ENCODE measurements around the gene MMP14. TPM values are rescaled to one million over a fixed set of nuclear protein-coding genes. Genes with fewer than 3 reads are reported as not detected.

The MMP14 gene
- total RNA-seq, 1 donor from 2014 or later, result 306 TPM

DNA sequence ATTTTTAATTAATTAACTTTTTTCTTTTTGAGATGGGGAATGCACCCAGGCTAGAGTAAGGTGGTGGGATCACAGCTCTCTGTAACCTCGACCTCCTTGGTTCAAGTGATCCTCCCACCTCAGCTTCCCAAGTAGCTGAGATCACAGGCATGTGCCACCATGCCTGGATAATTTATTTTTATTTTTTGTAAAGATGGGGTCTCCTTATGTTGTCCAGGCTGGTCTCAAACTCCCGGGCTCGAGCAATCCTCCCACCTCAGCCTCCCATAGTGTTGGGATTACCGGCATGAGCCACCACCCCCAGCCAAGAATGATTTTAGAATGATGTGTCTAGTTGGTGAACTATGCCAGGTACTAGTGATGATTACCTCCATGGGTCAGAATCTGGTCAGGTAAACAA, 28.6 kb downstream of the MMP14 start:
- no peaks in the 10 kb centered on the region for H3K27me3 Mint-ChIP-seq (ENCODE audit: low read depth)
- no peaks in the 10 kb centered on the region for H3K36me3 Mint-ChIP-seq
- TF ChIP-seq, protein P1, sequence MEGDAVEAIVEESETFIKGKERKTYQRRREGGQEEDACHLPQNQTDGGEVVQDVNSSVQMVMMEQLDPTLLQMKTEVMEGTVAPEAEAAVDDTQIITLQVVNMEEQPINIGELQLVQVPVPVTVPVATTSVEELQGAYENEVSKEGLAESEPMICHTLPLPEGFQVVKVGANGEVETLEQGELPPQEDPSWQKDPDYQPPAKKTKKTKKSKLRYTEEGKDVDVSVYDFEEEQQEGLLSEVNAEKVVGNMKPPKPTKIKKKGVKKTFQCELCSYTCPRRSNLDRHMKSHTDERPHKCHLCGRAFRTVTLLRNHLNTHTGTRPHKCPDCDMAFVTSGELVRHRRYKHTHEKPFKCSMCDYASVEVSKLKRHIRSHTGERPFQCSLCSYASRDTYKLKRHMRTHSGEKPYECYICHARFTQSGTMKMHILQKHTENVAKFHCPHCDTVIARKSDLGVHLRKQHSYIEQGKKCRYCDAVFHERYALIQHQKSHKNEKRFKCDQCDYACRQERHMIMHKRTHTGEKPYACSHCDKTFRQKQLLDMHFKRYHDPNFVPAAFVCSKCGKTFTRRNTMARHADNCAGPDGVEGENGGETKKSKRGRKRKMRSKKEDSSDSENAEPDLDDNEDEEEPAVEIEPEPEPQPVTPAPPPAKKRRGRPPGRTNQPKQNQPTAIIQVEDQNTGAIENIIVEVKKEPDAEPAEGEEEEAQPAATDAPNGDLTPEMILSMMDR (IDR thresholded peaks at IDR 0.05; ENCODE audit: unreplicated experiment), result no peak
- H3K27ac Mint-ChIP-seq, result no peak overlapping the region
- H3K4me3 Mint-ChIP-seq, result no peak overlapping the region
- H3K4me1 Mint-ChIP-seq, result no peaks in the 10 kb centered on the region
- no peak for DNase-seq (ENCODE audit: low spot score in 2 of 2, unreplicated experiment in 2 of 2)
- no peaks in the 10 kb centered on the region for H3K9me3 Mint-ChIP-seq

DNA sequence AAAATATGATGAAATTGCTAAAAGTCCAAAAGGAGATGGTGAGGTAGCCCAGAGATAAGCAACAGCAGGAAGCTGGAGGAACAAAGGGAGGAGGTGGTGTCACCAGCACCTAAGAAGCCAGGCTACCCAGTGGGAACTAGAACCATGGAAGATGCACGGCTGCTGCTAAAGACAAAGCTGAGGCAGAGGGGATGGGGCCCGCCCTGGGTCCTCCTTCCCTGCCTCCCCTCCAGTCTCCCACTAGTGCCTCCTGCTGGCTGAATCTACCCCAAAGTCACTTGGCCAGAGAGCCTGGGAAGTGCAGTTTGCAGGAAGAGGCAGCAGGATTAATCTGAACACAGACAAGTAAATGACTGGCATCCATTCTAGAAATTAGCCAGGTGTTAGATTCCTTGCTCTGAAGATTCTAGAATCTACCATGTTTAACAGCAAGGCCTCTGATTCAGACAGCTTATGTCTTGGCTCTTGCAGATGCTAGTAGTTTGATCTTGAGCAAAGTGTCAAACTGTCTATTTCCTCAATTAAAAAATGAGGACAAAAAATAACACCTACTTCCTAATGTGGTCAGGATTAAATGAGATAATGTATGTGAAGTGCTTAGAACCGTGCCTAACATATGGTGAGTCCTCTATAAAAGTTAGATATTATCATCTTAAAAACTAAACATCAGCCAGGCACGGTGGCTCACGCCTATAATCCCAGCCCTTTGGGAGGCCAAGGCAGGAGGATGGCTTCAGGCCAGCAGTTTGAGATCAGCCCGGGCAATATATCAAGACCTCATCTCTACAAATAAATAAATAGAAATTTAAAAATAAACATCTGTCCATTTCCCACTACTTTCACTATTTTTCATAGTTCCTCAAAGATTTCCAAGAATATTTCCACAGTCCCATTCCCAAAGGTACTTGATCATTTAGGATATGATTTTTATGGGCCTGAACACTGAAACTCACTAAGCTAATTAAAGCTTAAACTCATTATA, 29.3 kb downstream of the MMP14 start:
- Mint-ChIP-seq H3K4me1 (peaks cover 5% of the 10 kb centered on the region), H3K27me3 (ENCODE audit: low read depth) (no peaks in the 10 kb centered on the region), H3K9me3 (no peaks in the 10 kb centered on the region), H3K4me3 (no peak overlapping the region), H3K27ac (no peak overlapping the region), H3K36me3 (no peaks in the 10 kb centered on the region)
- no peak for DNase-seq (ENCODE audit: low spot score in 2 of 2, unreplicated experiment in 2 of 2)
- TF ChIP-seq, protein P1 (IDR thresholded peaks at IDR 0.05; ENCODE audit: unreplicated experiment), result no peak

DNA sequence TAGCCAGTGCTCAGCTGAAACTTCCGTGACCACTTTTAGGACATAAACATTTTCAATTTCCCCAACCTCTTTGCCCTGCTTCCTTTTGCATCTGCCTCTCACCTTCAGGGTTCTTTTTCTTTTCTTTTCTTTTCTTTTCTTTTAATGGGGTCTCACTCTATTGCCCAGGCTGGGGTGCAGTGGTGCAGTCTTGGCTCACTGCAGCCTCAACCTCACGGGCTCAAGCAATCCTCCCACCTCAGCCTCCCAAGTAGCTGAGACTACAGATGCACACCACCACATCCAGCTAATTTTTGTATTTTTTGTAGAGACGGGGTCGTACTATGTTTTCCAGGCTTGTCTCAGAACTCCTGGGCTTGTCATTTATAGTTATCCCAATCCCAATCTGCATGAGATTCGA, 30.5 kb downstream of the MMP14 start:
- H3K4me1 Mint-ChIP-seq, result peaks cover 10% of the 10 kb centered on the region
- H3K4me3 Mint-ChIP-seq, result no peak overlapping the region
- TF ChIP-seq, protein P1 (IDR thresholded peaks at IDR 0.05; ENCODE audit: unreplicated experiment), result no peak

DNA sequence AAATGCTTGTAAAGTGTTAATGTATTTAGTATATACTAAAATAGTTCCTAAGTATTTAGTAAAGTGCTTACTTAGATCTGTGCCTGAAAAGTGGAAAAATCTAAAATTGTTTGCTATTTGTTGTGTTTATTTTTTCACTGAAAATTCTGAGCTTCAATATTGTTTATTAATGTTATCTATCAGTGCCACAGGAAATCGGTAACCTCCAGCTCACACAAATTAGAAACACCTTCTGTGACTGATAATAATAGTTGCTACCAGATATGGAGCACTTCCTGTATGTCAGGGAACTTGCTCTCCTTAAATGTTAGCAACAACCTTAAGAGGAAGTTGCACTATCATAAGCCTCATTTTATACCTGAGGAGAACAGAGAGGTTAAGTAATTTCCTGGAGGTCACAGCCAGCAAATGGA, 34.4 kb downstream of the MMP14 start:
- Mint-ChIP-seq H3K4me1 (peaks cover 18% of the 10 kb centered on the region), H3K27ac (peak overlapping the region; percentile 100), H3K4me3 (peak overlapping the region; percentile 93), H3K27me3 (ENCODE audit: low read depth) (no peaks in the 10 kb centered on the region), H3K9me3 (no peaks in the 10 kb centered on the region), H3K36me3 (peaks cover 10% of the 10 kb centered on the region)
- no peak for DNase-seq (ENCODE audit: low spot score in 2 of 2, unreplicated experiment in 2 of 2)
- TF ChIP-seq, protein P1 (IDR thresholded peaks at IDR 0.05; ENCODE audit: unreplicated experiment), result no peak

More for the DNA sequence above, 30.5 kb downstream of the MMP14 start:
- Mint-ChIP-seq H3K36me3 (no peaks in the 10 kb centered on the region), H3K27ac (no peak overlapping the region), H3K9me3 (no peaks in the 10 kb centered on the region), H3K27me3 (ENCODE audit: low read depth) (no peaks in the 10 kb centered on the region)
- DNase-seq (ENCODE audit: low spot score in 2 of 2, unreplicated experiment in 2 of 2), result no peak

DNA sequence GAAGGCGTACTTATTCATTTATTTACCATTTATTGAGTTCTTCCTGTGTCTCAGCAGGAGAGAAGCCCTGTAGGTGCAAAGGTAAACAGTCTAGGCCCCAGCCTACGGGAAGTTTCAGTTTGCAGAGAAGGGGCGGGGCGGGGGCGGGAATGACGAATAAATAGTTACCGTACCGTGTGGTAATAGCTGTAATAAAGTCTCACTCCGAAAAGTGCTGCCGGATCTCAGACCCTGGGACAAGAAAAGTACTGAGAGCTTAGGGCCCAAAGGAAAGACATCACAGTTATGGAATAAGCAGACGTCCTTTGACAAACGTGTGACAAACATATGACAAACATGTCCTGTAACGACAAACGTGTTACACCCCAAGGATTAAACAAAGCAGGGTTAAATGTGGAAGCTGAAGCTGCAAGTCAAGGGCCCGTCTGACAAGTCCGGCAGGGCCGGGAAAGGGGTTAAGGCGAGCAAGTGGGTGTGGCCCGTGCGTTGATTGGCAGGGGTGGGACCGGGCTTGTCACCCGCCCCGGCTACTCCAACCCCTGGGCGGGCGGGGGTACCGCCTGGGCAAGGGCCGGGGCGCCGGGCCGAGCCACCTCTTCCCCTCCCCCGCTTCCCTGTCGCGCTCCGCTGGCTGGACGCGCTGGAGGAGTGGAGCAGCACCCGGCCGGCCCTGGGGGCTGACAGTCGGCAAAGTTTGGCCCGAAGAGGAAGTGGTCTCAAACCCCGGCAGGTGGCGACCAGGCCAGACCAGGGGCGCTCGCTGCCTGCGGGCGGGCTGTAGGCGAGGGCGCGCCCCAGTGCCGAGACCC, 35.0 kb downstream of the MMP14 start, which contains the start of gene LRP10:
Gene LRP10, plus strand, starts transcription at position 517 of the 809 bp plus-strand sequence. CDS start 564 bp downstream, outside the sequence.
- DNase-seq (ENCODE audit: low spot score in 2 of 2, unreplicated experiment in 2 of 2), result peak in 1 of 2 experiments; percentile 64
- TF ChIP-seq, protein P1 (IDR thresholded peaks at IDR 0.05; ENCODE audit: unreplicated experiment), result no peak
- H3K9me3 Mint-ChIP-seq, result no peaks in the 10 kb centered on the region
- H3K27me3 Mint-ChIP-seq (ENCODE audit: low read depth), result no peaks in the 10 kb centered on the region
- H3K36me3 Mint-ChIP-seq, result peaks cover 15% of the 10 kb centered on the region
- peak within 1 kb of the TSS; percentile 93 for H3K4me3 Mint-ChIP-seq
- H3K4me1 Mint-ChIP-seq, result peaks cover 18% of the 10 kb centered on the region
- H3K27ac Mint-ChIP-seq, result peak within 1 kb of the TSS; percentile 100

Data from mesothelial cell of epicardium (in vitro differentiated cells).